IPS-11a (cell line): ENCODE results near the gene DPH5.
"Not testable (repeated sequence)": the region's sequence is repeated elsewhere in the genome, so short reads cannot be mapped to it uniquely, and the experiment has no call there.

Experiments
- H3K4me3 ChIP-seq: one replicate; pipeline ENCODE4 v1.5.1; 2013; ENCODE audit warnings: low read depth, low read length, control low read depth

The DPH5 gene

GRCh38 chr1:101025657-101026429 lies at the start of gene DPH5:
Gene DPH5 (minus strand): TSS chr1:101025784. CDS start chr1:101025443, 341 bp downstream.
- peak within 1 kb of the TSS; percentile 52 for H3K4me3 ChIP-seq

- H3K4me3 ChIP-seq: no peak overlapping the region
Measured at GRCh38 chr1:101073836-101074235, 48.3 kb upstream of the DPH5 start.

- H3K4me3 ChIP-seq: no peak overlapping the region
Measured at GRCh38 chr1:101071470-101071891, 45.9 kb upstream of the DPH5 start.

GRCh38 chr1:101069158-101069557 lies 43.6 kb upstream of the DPH5 start:
- no peak overlapping the region for H3K4me3 ChIP-seq

GRCh38 chr1:101066937-101067335 lies 41.4 kb upstream of the DPH5 start:
- H3K4me3 ChIP-seq: not testable (repeated sequence)

- no peak overlapping the region for H3K4me3 ChIP-seq
Measured at GRCh38 chr1:101066260-101066936, 40.8 kb upstream of the DPH5 start.

- no peak overlapping the region for H3K4me3 ChIP-seq
Measured at GRCh38 chr1:101065575-101065974, 40.0 kb upstream of the DPH5 start.

- no peak overlapping the region for H3K4me3 ChIP-seq
Measured at GRCh38 chr1:101064697-101065096, 39.1 kb upstream of the DPH5 start.

- H3K4me3 ChIP-seq: no peak overlapping the region
Measured at GRCh38 chr1:101060992-101061391, 35.4 kb upstream of the DPH5 start.

GRCh38 chr1:101059945-101060542 lies 34.5 kb upstream of the DPH5 start:
- no peak overlapping the region for H3K4me3 ChIP-seq

- H3K4me3 ChIP-seq: no peak overlapping the region
Measured at GRCh38 chr1:101055623-101056022, 30.0 kb upstream of the DPH5 start.

GRCh38 chr1:101051688-101052638 lies 26.4 kb upstream of the DPH5 start:
- H3K4me3 ChIP-seq: no peak overlapping the region

- H3K4me3 ChIP-seq: no peak overlapping the region
Measured at GRCh38 chr1:101050869-101051268, 25.3 kb upstream of the DPH5 start.

- no peak overlapping the region for H3K4me3 ChIP-seq
Measured at GRCh38 chr1:101044749-101045148, 19.2 kb upstream of the DPH5 start.

GRCh38 chr1:101044259-101044658 lies 18.7 kb upstream of the DPH5 start:
- no peak overlapping the region for H3K4me3 ChIP-seq

GRCh38 chr1:101043776-101044175 lies 18.2 kb upstream of the DPH5 start:
- no peak overlapping the region for H3K4me3 ChIP-seq

GRCh38 chr1:101041300-101041699 lies 15.7 kb upstream of the DPH5 start:
- no peak overlapping the region for H3K4me3 ChIP-seq

GRCh38 chr1:101040666-101041065 lies 15.1 kb upstream of the DPH5 start:
- no peak overlapping the region for H3K4me3 ChIP-seq

- H3K4me3 ChIP-seq: no peak overlapping the region
Measured at GRCh38 chr1:101039245-101039644, 13.7 kb upstream of the DPH5 start.

GRCh38 chr1:101037316-101037715 lies 11.7 kb upstream of the DPH5 start:
- H3K4me3 ChIP-seq: no peak overlapping the region

- H3K4me3 ChIP-seq: no peak overlapping the region
Measured at GRCh38 chr1:101033017-101033416, 7.4 kb upstream of the DPH5 start.
